Osteocyte (in vitro differentiated cells): ENCODE data around the gene RPS26. TPM values are rescaled to one million over a fixed set of nuclear protein-coding genes. Genes with fewer than 3 reads are reported as not detected.

Experiments used
- DNase-seq: peaks from one replicate; pipeline ENCODE4 v3.0.0; 2021; ENCODE audit warnings: mixed read lengths; ENCODE audit not compliant: unreplicated experiment; ENCODE audit errors: extremely low spot score
- H3K27ac Mint-ChIP-seq: one replicate; pipeline ENCODE4 v1.8.0; 2021; ENCODE audit warnings: mild to moderate bottlenecking, mixed read lengths; ENCODE audit not compliant: unreplicated experiment
- H3K27me3 Mint-ChIP-seq: one replicate; pipeline ENCODE4 v1.8.0; 2021; ENCODE audit warnings: mixed read lengths; ENCODE audit not compliant: unreplicated experiment
- H3K36me3 Mint-ChIP-seq: one replicate; pipeline ENCODE4 v1.8.0; 2021; ENCODE audit warnings: mixed read lengths; ENCODE audit not compliant: unreplicated experiment
- H3K4me1 Mint-ChIP-seq: one replicate; pipeline ENCODE4 v1.8.0; 2021; ENCODE audit warnings: mixed read lengths; ENCODE audit not compliant: unreplicated experiment
- H3K4me3 Mint-ChIP-seq: one replicate; pipeline ENCODE4 v1.8.0; 2021; ENCODE audit warnings: mild to moderate bottlenecking, moderate library complexity, mixed read lengths; ENCODE audit not compliant: unreplicated experiment
- H3K9me3 Mint-ChIP-seq: one replicate; pipeline ENCODE4 v1.8.0; 2021; ENCODE audit warnings: mixed read lengths; ENCODE audit not compliant: unreplicated experiment
- CTCF ChIP-seq: fragments of 200-600 bp; sonication (generic); IDR thresholded peaks from 2 replicates; pipeline ENCODE4 v1.5.0; 2021; ENCODE audit warnings: antibody characterized with exemption, mild to moderate bottlenecking, moderate library complexity
- total RNA-seq: library from RNA; stranded (reverse); gene quantifications from 2 replicates; pipeline ENCODE4 v1.2.1, GENCODE V29; 2021

The RPS26 gene
- total RNA-seq, 1 donor from 2014 or later = 25.0 TPM

- H3K27ac Mint-ChIP-seq = no peak overlapping the region
- no peak for DNase-seq
- H3K4me3 Mint-ChIP-seq = no peak overlapping the region
These were observed 27.5 kb upstream of the RPS26 start for GRCh38 chr12:56014205-56014604.

GRCh38 chr12:56017181-56017580 is 24.5 kb upstream of the RPS26 start:
- Mint-ChIP-seq H3K9me3 (no peaks in the 10 kb centered on the region), H3K4me3 (no peak overlapping the region), H3K4me1 (peaks cover 19% of the 10 kb centered on the region), H3K36me3 (no peaks in the 10 kb centered on the region), H3K27ac (no peak overlapping the region), H3K27me3 (no peaks in the 10 kb centered on the region)
- no peak for DNase-seq
- no peak for TF ChIP-seq CTCF

More at GRCh38 chr12:56014205-56014604, 27.5 kb upstream of the RPS26 start:
- Mint-ChIP-seq H3K4me1 (peaks cover 3% of the 10 kb centered on the region), H3K36me3 (no peaks in the 10 kb centered on the region), H3K27me3 (no peaks in the 10 kb centered on the region), H3K9me3 (no peaks in the 10 kb centered on the region)
- no peak for TF ChIP-seq CTCF

- Mint-ChIP-seq H3K27me3 (no peaks in the 10 kb centered on the region), H3K36me3 (no peaks in the 10 kb centered on the region), H3K27ac (no peak overlapping the region), H3K4me3 (no peak overlapping the region), H3K4me1 (peaks cover 19% of the 10 kb centered on the region), H3K9me3 (no peaks in the 10 kb centered on the region)
- no peak for TF ChIP-seq CTCF
- DNase-seq = no peak
These were observed 23.4 kb upstream of the RPS26 start for GRCh38 chr12:56018356-56018755.

GRCh38 chr12:56020423-56021184 is 21.1 kb upstream of the RPS26 start, which contains the start of gene IKZF4:
TSS of gene IKZF4 (plus strand) at chr12:56021043. CDS start at chr12:56021494, 451 bp downstream.
- Mint-ChIP-seq H3K4me1 (peaks cover 18% of the 10 kb centered on the region), H3K36me3 (peaks cover 4% of the 10 kb centered on the region), H3K27ac (peak within 1 kb of the TSS; percentile 73), H3K4me3 (peak within 1 kb of the TSS; percentile 63), H3K9me3 (no peaks in the 10 kb centered on the region), H3K27me3 (no peaks in the 10 kb centered on the region)
- DNase-seq = no peak
- no peak for TF ChIP-seq CTCF

- peak overlapping the region; percentile 56 for H3K27ac Mint-ChIP-seq
- TF ChIP-seq CTCF = no peak
These were observed 19.7 kb upstream of the RPS26 start for GRCh38 chr12:56021889-56022497.

More at GRCh38 chr12:56021889-56022497, 19.7 kb upstream of the RPS26 start:
- H3K9me3 Mint-ChIP-seq = no peaks in the 10 kb centered on the region
- no peak for DNase-seq
- peaks cover 4% of the 10 kb centered on the region for H3K36me3 Mint-ChIP-seq
- peaks cover 16% of the 10 kb centered on the region for H3K4me1 Mint-ChIP-seq
- H3K27me3 Mint-ChIP-seq = no peaks in the 10 kb centered on the region
- peak overlapping the region; percentile 14 for H3K4me3 Mint-ChIP-seq
